HepG2 (cell line): ENCODE measurements around the gene DDX24. TPM values are rescaled to one million over a fixed set of nuclear protein-coding genes. Genes with fewer than 3 reads are reported as not detected.

Experiments
- AKAP8 ChIP-seq: sonication (generic); formaldehyde crosslinking; IDR thresholded peaks from 2 replicates; pipeline ENCODE4 v1.5.1; 2020; ENCODE audit warnings: mild to moderate bottlenecking, missing genetic modification reagents
- ARHGAP35 ChIP-seq: sonication (generic); formaldehyde crosslinking; IDR thresholded peaks from 2 replicates; pipeline ENCODE4 v1.9.0; 2022; ENCODE audit warnings: mild to moderate bottlenecking, inconsistent platforms, moderate library complexity, missing genetic modification reagents, borderline replicate concordance
- ATAD3A ChIP-seq: sonication (generic); formaldehyde crosslinking; IDR thresholded peaks from 2 replicates; pipeline ENCODE4 v1.4.0; 2020; ENCODE audit warnings: missing genetic modification reagents
- CC2D1A ChIP-seq: sonication (generic); formaldehyde crosslinking; IDR thresholded peaks from 2 replicates; pipeline ENCODE4 v1.8.1; 2023; ENCODE audit warnings: mild to moderate bottlenecking, missing genetic modification reagents
- NR2C2 ChIP-seq: sonication (generic); formaldehyde crosslinking; IDR thresholded peaks from 2 replicates; pipeline ENCODE4 v1.4.0; 2020; ENCODE audit warnings: missing genetic modification reagents, mild to moderate bottlenecking, moderate library complexity, borderline replicate concordance
- PHF20 ChIP-seq: sonication (generic); formaldehyde crosslinking; IDR thresholded peaks from 2 replicates; pipeline ENCODE4 v1.5.0; 2020; ENCODE audit warnings: mild to moderate bottlenecking, missing genetic modification reagents
- SATB2 ChIP-seq: sonication (generic); formaldehyde crosslinking; IDR thresholded peaks from 2 replicates; pipeline ENCODE4 v1.5.0; 2020; ENCODE audit warnings: missing genetic modification reagents
- SP140L ChIP-seq: sonication (generic); formaldehyde crosslinking; IDR thresholded peaks from 2 replicates; pipeline ENCODE4 v1.4.0; 2020; ENCODE audit warnings: missing genetic modification reagents, borderline replicate concordance
- SPEN ChIP-seq: sonication (generic); formaldehyde crosslinking; IDR thresholded peaks from 2 replicates; pipeline ENCODE4 v1.5.1; 2020; ENCODE audit warnings: low read depth, mild to moderate bottlenecking, missing genetic modification reagents
- TAF1 ChIP-seq: sonication (generic); formaldehyde crosslinking; IDR thresholded peaks from 2 replicates; pipeline ENCODE4 v1.4.0; 2020; ENCODE audit warnings: missing genetic modification reagents
- ZFYVE20 ChIP-seq: sonication (generic); formaldehyde crosslinking; IDR thresholded peaks from 2 replicates; pipeline ENCODE4 v1.8.0; 2023; ENCODE audit warnings: low read depth, mild to moderate bottlenecking, moderate library complexity, missing genetic modification reagents, borderline replicate concordance
- ZNF546 ChIP-seq: sonication (generic); formaldehyde crosslinking; conservative IDR thresholded peaks from 2 replicates; pipeline ENCODE4 v1.8.1; 2023; ENCODE audit warnings: mild to moderate bottlenecking, missing genetic modification reagents
- ZNF644 ChIP-seq: IDR thresholded peaks from 2 replicates; pipeline ENCODE4 v1.6.1; 2016; ENCODE audit warnings: low read depth
- ZNF737 ChIP-seq: sonication (generic); formaldehyde crosslinking; IDR thresholded peaks from 2 replicates; pipeline ENCODE4 v1.5.0; 2020; ENCODE audit warnings: missing genetic modification reagents, mild to moderate bottlenecking, borderline replicate concordance
- polyA plus RNA-seq, 8 experiments: library from polyadenylated mRNA; depleted of rRNA in 3 of 8; stranded (reverse) in 7 of 8; unstranded in 1 of 8; fragments of >200 nt; fragmentation: Illumina TruSeq in 4 of 8; extraction: Trizol in 4 of 8; gene quantifications; 2 replicates each; pipeline versions ENCODE4 v1.2.1 to v1.2.3, GENCODE V29; 2011 to 2016; ENCODE audit warnings: low read depth in 4 of 8, missing spikeins in 1 of 8, mixed read lengths in 1 of 8; ENCODE audit not compliant: insufficient read depth in 1 of 8
- total RNA-seq, 5 experiments: library from RNA; depleted of rRNA; stranded (reverse); fragments of >200 nt; fragmentation: Illumina TruSeq; extraction: Trizol; gene quantifications; 2 replicates each; pipeline ENCODE4 v1.2.3, GENCODE V29; 2016; ENCODE audit warnings: low read depth in 1 of 5
- TF ChIP-seq, protein P1 (sequence below): sonication (generic); formaldehyde crosslinking; IDR thresholded peaks from 2 replicates; pipeline ENCODE4 v1.4.0; 2020; ENCODE audit warnings: missing genetic modification reagents
- TF ChIP-seq, protein P2 (sequence below): sonication (generic); formaldehyde crosslinking; IDR thresholded peaks from 2 replicates; pipeline ENCODE4 v1.4.0; 2020; ENCODE audit warnings: missing genetic modification reagents
- TF ChIP-seq, protein P3 (sequence below): sonication (generic); formaldehyde crosslinking; conservative IDR thresholded peaks from 2 replicates; pipeline ENCODE4 v1.5.0; 2020; ENCODE audit warnings: missing genetic modification reagents
- TF ChIP-seq, protein P4 (sequence below): fragments of 450-650 bp; IDR thresholded peaks from 2 replicates; pipeline ENCODE4 v1.6.1; 2017; ENCODE audit warnings: mild to moderate bottlenecking
- TF ChIP-seq, protein P5 (sequence below): conservative IDR thresholded peaks from 2 replicates; pipeline ENCODE4 v1.6.1; 2018; ENCODE audit warnings: missing genetic modification reagents

Gene DDX24
- total and polyA plus RNA-seq, 2 of the 13 experiments (the other 11 are each of a cell fraction or from before 2014, with no cell fraction given): 67.3 to 149 TPM

DNA sequence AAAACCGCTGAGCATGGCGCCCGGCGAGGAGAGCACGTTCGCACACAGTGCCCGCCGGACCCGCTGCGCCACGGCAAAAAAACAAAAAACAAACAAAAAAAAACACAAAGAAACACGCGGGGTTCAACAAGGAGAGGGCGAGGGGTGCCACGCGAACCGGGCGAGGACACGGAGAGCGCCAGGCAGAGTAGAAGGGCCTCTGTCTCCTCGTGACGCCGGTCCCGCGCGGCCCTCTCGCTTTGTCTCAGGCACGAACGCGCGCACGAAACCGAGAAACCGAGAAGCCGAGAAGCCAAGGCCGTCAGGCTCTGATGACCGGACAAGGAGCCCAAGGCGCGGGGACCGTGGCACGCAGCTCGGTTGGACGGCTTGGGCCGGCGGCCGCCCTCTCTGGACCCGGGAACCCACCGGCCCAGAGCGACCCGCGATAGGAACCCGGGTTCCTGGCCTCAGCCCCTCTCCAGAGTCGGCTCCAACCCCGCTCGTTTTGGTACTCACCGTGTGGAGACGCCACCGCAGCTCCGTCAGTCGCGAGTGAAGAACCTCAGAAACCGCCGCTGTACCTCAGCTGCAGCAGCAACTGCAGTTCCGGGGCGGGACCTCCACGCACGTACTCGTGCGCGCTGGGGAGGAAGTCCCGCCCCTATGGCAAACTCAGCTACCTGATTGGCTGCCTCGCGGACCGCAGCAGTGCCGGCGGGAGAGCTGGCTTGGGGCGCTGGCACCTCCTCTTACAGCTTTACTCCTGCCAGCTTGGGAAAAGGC lies at the start of gene DDX24, which contains the start of gene IFI27L1 (continued):
- TF ChIP-seq, protein P1, sequence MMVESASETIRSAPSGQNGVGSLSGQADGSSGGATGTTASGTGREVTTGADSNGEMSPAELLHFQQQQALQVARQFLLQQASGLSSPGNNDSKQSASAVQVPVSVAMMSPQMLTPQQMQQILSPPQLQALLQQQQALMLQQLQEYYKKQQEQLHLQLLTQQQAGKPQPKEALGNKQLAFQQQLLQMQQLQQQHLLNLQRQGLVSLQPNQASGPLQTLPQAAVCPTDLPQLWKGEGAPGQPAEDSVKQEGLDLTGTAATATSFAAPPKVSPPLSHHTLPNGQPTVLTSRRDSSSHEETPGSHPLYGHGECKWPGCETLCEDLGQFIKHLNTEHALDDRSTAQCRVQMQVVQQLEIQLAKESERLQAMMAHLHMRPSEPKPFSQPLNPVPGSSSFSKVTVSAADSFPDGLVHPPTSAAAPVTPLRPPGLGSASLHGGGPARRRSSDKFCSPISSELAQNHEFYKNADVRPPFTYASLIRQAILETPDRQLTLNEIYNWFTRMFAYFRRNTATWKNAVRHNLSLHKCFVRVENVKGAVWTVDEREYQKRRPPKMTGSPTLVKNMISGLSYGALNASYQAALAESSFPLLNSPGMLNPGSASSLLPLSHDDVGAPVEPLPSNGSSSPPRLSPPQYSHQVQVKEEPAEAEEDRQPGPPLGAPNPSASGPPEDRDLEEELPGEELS (CRISPR knock-in tag): 0 out of 2 replicates have a peak, but pooled peaks have one; percentile 6
- TF ChIP-seq SP140L (CRISPR knock-in tag): no peak
- peak; percentile 67 for TF ChIP-seq PHF20 (CRISPR knock-in tag)
- peak; percentile 87 for TF ChIP-seq TAF1 (CRISPR knock-in tag)
- TF ChIP-seq, protein P2, sequence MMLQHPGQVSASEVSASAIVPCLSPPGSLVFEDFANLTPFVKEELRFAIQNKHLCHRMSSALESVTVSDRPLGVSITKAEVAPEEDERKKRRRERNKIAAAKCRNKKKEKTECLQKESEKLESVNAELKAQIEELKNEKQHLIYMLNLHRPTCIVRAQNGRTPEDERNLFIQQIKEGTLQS (CRISPR knock-in tag): no peak
- no peak for TF ChIP-seq ATAD3A (CRISPR knock-in tag)
- TF ChIP-seq, protein P3, sequence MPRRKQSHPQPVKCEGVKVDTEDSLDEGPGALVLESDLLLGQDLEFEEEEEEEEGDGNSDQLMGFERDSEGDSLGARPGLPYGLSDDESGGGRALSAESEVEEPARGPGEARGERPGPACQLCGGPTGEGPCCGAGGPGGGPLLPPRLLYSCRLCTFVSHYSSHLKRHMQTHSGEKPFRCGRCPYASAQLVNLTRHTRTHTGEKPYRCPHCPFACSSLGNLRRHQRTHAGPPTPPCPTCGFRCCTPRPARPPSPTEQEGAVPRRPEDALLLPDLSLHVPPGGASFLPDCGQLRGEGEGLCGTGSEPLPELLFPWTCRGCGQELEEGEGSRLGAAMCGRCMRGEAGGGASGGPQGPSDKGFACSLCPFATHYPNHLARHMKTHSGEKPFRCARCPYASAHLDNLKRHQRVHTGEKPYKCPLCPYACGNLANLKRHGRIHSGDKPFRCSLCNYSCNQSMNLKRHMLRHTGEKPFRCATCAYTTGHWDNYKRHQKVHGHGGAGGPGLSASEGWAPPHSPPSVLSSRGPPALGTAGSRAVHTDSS (CRISPR knock-in tag): no peak
- TF ChIP-seq SPEN: peak; percentile 71
- TF ChIP-seq, protein P4, sequence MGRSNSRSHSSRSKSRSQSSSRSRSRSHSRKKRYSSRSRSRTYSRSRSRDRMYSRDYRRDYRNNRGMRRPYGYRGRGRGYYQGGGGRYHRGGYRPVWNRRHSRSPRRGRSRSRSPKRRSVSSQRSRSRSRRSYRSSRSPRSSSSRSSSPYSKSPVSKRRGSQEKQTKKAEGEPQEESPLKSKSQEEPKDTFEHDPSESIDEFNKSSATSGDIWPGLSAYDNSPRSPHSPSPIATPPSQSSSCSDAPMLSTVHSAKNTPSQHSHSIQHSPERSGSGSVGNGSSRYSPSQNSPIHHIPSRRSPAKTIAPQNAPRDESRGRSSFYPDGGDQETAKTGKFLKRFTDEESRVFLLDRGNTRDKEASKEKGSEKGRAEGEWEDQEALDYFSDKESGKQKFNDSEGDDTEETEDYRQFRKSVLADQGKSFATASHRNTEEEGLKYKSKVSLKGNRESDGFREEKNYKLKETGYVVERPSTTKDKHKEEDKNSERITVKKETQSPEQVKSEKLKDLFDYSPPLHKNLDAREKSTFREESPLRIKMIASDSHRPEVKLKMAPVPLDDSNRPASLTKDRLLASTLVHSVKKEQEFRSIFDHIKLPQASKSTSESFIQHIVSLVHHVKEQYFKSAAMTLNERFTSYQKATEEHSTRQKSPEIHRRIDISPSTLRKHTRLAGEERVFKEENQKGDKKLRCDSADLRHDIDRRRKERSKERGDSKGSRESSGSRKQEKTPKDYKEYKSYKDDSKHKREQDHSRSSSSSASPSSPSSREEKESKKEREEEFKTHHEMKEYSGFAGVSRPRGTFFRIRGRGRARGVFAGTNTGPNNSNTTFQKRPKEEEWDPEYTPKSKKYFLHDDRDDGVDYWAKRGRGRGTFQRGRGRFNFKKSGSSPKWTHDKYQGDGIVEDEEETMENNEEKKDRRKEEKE: no peak
- TF ChIP-seq ZNF546 (CRISPR knock-in tag): 0 out of 2 replicates have a peak, but pooled peaks have one; percentile 58
- peak; percentile 16; the same call in 1 of the 2 replicates for TF ChIP-seq SATB2 (CRISPR knock-in tag)
- TF ChIP-seq ZNF737 (CRISPR knock-in tag): 0 out of 2 replicates have a peak, but pooled peaks have one; percentile 52
- TF ChIP-seq ARHGAP35 (CRISPR knock-in tag): no peak
- TF ChIP-seq AKAP8: peak; percentile 75; the same call in 1 of the 2 replicates
- TF ChIP-seq, protein P5, sequence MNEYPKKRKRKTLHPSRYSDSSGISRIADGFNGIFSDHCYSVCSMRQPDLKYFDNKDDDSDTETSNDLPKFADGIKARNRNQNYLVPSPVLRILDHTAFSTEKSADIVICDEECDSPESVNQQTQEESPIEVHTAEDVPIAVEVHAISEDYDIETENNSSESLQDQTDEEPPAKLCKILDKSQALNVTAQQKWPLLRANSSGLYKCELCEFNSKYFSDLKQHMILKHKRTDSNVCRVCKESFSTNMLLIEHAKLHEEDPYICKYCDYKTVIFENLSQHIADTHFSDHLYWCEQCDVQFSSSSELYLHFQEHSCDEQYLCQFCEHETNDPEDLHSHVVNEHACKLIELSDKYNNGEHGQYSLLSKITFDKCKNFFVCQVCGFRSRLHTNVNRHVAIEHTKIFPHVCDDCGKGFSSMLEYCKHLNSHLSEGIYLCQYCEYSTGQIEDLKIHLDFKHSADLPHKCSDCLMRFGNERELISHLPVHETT (CRISPR knock-in tag): no peak
- peak; percentile 26; the same call in 1 of the 2 replicates for TF ChIP-seq NR2C2 (CRISPR knock-in tag)
- TF ChIP-seq ZNF644: no peak
- no peak for TF ChIP-seq ZFYVE20
- no peak for TF ChIP-seq CC2D1A
